A673 (cell line): Measurements from ENCODE around the gene DLK2.

ENCODE experiments used
- EZH2 ChIP-seq: fragments of 200-600 bp; sonication (generic); IDR thresholded peaks from 2 replicates; pipeline ENCODE4 v1.6.1; 2017; ENCODE audit warnings: borderline replicate concordance, low read depth, mild to moderate bottlenecking, mixed read lengths, antibody characterized with exemption, low read length; ENCODE audit not compliant: poor library complexity, severe bottlenecking
- TF ChIP-seq, protein P1 (sequence below): fragments of 300-800, 200-600 bp; sonication (generic); conservative IDR thresholded peaks from 2 replicates; pipeline ENCODE4 v1.5.1; 2017; ENCODE audit warnings: low read depth, mild to moderate bottlenecking, antibody characterized with exemption, low read length, moderate library complexity, mixed read lengths

DNA sequence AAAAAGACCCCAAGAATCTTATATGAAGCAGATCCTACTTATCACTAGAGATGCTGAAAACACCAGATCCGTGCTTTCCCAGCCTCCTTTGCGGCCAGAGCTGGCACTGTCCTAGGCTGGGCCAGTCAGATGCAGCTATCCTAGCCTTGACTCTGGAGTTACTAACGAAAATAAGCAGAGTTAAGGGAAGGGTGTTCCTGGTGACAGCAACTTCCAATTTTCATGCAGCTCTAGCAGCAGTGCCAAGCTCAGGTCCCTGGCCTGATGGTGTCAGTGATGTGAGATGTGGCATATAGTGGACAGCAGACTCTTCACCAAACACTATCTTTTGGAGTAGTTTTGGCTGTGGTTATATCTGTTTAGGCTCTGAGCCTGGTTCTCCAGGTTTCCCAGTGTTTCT, 53.6 kb downstream of the DLK2 start:
- TF ChIP-seq, protein P1, sequence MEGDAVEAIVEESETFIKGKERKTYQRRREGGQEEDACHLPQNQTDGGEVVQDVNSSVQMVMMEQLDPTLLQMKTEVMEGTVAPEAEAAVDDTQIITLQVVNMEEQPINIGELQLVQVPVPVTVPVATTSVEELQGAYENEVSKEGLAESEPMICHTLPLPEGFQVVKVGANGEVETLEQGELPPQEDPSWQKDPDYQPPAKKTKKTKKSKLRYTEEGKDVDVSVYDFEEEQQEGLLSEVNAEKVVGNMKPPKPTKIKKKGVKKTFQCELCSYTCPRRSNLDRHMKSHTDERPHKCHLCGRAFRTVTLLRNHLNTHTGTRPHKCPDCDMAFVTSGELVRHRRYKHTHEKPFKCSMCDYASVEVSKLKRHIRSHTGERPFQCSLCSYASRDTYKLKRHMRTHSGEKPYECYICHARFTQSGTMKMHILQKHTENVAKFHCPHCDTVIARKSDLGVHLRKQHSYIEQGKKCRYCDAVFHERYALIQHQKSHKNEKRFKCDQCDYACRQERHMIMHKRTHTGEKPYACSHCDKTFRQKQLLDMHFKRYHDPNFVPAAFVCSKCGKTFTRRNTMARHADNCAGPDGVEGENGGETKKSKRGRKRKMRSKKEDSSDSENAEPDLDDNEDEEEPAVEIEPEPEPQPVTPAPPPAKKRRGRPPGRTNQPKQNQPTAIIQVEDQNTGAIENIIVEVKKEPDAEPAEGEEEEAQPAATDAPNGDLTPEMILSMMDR: no peak
- no peak for TF ChIP-seq EZH2
